Muscle layer of colon (tissue), 2 donors: ENCODE data around the gene TMPRSS7.

Experiments
- H3K27ac ChIP-seq: one replicate; pipeline ENCODE4 v1.7.0; 2013; ENCODE audit warnings: low read depth, mild to moderate bottlenecking, low read length, moderate library complexity
- H3K27me3 ChIP-seq, 2 donors: one replicate each; pipeline ENCODE4 v1.7.0; 2013; ENCODE audit warnings: low read length in 2 of 2, mild to moderate bottlenecking in 2 of 2; ENCODE audit not compliant: insufficient read depth in 2 of 2, control insufficient read depth in 1 of 2
- H3K36me3 ChIP-seq: one replicate; pipeline ENCODE4 v1.7.0; 2013; ENCODE audit warnings: mild to moderate bottlenecking, low read length; ENCODE audit not compliant: insufficient read depth
- H3K4me1 ChIP-seq: one replicate; pipeline ENCODE4 v1.7.0; 2013; ENCODE audit warnings: mild to moderate bottlenecking, low read length; ENCODE audit not compliant: insufficient read depth
- H3K4me3 ChIP-seq, 2 donors: one replicate each; pipeline ENCODE4 v1.7.0; 2013; ENCODE audit warnings: low read length in 2 of 2, low read depth in 1 of 2, mild to moderate bottlenecking in 1 of 2, moderate library complexity in 1 of 2
- H3K9ac ChIP-seq: one replicate; pipeline ENCODE4 v1.7.0; 2013; ENCODE audit warnings: low read length
- H3K9me3 ChIP-seq: one replicate; pipeline ENCODE4 v1.7.0; 2013; ENCODE audit warnings: mild to moderate bottlenecking, low read length
- donor health status: abdominal sarcoma.
- donor health status: Adenocarcinoma of cecum.

TMPRSS7 gene

DNA sequence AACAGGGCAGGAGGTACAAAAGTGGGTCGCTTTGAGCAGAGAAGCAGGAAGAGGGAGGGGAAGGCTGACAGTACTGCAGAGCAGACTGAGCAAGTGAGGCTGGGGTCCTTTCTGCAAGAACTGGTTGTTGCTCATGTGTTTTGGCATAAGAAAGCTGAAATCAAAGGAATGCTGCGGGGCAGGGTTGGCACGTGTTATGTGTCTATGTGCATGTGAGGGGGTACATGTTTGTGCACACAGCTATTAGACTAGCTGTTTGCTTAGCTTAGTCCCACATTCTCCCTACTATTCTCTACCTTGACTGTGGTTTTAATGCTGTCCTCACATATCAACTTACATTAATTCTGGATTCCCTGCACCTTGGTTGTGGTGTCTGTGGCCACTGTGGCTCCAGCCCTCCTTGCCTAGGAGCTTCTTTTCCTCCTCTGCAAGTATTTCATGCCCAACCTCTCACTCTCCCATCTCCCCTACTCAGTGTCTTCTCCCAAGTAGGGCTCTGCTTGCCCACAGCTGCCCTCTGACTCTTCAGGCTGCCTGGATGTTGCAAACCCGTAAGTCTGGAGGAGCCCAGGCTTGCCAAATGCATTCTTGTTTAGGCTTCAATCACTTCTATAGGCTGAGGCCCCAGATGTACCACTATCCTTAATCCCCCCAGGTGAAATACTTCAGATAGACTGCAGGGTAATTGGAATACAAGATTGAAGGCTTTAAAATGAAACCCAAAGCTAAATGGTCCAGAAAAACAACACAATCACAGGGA is 31.0 kb upstream of the TMPRSS7 start:
- no peak overlapping the region for H3K27ac ChIP-seq
- H3K9me3 ChIP-seq: no peaks in the 10 kb centered on the region
- H3K27me3 ChIP-seq: peaks cover 0 to 7% of the 10 kb centered on the region in 2 donors
- H3K9ac ChIP-seq: no peak overlapping the region
- no peaks in the 10 kb centered on the region for H3K36me3 ChIP-seq
- no peak overlapping the region for H3K4me3 ChIP-seq
- no peaks in the 10 kb centered on the region for H3K4me1 ChIP-seq

DNA sequence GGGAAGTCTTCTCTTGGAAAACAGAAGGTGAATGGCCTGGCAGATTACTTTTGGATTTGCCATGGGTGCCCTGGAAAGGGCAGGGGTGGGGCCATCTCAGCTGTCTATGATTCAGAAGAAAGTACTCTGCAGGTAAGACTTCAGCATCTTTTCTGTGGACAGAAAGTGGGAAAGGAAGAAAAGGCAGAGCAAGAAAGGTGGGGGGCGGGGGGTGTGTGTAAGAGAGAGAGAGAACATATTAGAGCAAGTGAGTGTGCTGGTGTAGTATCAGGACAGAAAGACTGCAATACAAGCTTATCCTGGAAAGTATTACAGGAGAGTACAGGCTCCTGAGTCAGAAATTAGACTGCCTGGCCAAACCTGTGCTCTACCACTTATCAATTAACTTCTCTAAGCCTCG is 30.3 kb upstream of the TMPRSS7 start:
- H3K36me3 ChIP-seq: no peaks in the 10 kb centered on the region
- H3K27ac ChIP-seq: no peak overlapping the region
- no peak overlapping the region for H3K4me3 ChIP-seq
- H3K9ac ChIP-seq: no peak overlapping the region
- H3K9me3 ChIP-seq: no peaks in the 10 kb centered on the region
- no peaks in the 10 kb centered on the region for H3K4me1 ChIP-seq
- H3K27me3 ChIP-seq: peaks cover 0 to 5% of the 10 kb centered on the region in 2 donors

DNA sequence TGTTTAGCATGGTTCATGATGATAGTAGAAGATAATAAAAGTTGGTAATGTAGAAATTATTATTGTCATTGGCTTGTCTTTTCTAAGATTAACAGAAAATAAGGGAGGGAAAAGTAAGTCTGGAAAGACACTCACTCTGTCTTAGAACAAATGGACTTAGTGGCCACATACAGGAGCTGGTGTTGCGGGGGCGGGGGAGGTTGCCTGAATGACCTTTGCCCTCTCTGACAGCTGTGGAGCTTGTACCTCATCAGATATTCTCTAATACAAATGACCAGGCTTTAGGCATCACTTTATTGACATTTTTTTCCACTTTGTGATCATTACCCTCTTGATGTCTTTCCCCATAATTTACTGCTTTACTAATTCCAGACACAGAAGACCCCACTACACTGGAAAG is 29.9 kb upstream of the TMPRSS7 start:
- Histone ChIP-seq H3K9ac (no peak overlapping the region), H3K27ac (no peak overlapping the region), H3K4me3 (no peak overlapping the region), H3K9me3 (no peaks in the 10 kb centered on the region), H3K36me3 (no peaks in the 10 kb centered on the region), H3K27me3 (peaks cover 0 to under 1% of the 10 kb centered on the region in 2 donors), H3K4me1 (no peaks in the 10 kb centered on the region)

DNA sequence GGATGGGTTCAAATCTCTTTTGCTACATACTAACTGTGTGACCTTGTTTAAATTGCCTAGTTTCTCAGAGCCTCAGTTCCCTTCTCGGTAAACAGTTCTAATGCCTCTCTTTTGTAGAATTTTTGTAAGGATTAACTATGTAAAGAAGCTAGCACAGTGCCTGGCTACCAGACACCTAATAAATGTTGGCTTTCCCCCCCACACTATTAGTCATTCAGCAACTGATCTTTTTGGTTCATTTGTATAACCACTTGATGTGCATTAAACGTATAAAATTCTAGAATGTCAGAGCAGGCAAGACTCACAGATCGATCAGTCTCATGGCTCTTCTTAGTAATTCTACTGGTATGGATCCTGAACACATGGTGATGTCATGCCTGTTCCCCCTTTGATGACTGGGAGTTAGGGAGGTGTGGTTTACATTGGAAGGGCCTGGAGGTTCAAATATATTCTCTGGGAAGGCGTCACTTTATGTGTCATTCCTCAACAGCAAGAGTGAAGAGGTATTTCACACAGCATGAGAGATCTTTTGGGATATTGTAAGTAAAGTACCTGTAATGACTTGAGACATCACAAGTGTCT is 29.4 kb upstream of the TMPRSS7 start:
- H3K4me1 ChIP-seq: no peaks in the 10 kb centered on the region
- H3K4me3 ChIP-seq: no peak overlapping the region
- no peak overlapping the region for H3K27ac ChIP-seq
- no peaks in the 10 kb centered on the region for H3K36me3 ChIP-seq
- H3K27me3 ChIP-seq: no peaks in the 10 kb centered on the region
- H3K9me3 ChIP-seq: no peaks in the 10 kb centered on the region
- H3K9ac ChIP-seq: no peak overlapping the region

DNA sequence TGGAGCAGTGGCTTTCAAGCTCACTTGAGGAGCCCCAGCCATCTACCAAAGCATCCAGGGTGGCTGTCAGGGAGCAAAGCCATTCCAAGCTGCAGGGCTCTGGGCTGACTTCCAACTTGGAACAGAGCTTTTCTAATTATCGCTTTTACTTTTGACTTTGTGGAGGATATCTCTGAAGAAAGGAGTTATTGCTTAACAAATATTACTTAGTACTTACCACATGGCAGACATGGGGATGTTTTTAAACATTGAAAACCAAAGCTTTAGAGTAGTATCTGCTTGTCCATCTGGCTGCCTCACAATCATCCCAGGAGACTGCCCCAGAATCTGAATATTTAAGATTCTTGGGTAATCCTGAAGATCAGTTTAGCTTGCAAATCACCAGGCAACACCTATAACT is 26.9 kb upstream of the TMPRSS7 start:
- H3K9ac ChIP-seq: no peak overlapping the region

DNA sequence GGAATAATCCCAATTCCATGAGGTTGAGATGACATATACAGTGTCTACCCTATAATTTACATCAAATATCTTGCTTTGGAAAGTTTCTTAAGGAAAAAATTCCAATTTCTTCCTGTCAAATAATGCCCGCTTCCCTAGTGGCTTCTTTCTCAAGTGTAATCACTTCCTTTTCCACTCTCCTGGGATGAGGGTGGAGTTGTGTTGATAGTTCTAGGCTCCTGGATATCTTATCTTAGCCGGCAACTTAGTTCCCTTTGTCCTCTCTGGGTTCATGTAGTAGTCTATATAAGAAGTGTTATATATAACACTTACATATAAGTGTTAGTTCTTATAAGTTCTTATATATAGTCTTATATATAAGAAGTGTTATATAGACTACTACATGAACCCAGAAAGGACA is 24.9 kb upstream of the TMPRSS7 start:
- H3K27ac ChIP-seq: no peak overlapping the region
- H3K9ac ChIP-seq: no peak overlapping the region
- no peaks in the 10 kb centered on the region for H3K9me3 ChIP-seq
- H3K36me3 ChIP-seq: no peaks in the 10 kb centered on the region
- no peaks in the 10 kb centered on the region for H3K27me3 ChIP-seq
- H3K4me3 ChIP-seq: no peak overlapping the region
- peaks cover 3% of the 10 kb centered on the region for H3K4me1 ChIP-seq

More for the DNA sequence above, 26.9 kb upstream of the TMPRSS7 start:
- no peaks in the 10 kb centered on the region for H3K27me3 ChIP-seq
- H3K4me3 ChIP-seq: no peak overlapping the region
- no peaks in the 10 kb centered on the region for H3K36me3 ChIP-seq
- H3K27ac ChIP-seq: no peak overlapping the region
- no peaks in the 10 kb centered on the region for H3K4me1 ChIP-seq
- H3K9me3 ChIP-seq: no peaks in the 10 kb centered on the region

DNA sequence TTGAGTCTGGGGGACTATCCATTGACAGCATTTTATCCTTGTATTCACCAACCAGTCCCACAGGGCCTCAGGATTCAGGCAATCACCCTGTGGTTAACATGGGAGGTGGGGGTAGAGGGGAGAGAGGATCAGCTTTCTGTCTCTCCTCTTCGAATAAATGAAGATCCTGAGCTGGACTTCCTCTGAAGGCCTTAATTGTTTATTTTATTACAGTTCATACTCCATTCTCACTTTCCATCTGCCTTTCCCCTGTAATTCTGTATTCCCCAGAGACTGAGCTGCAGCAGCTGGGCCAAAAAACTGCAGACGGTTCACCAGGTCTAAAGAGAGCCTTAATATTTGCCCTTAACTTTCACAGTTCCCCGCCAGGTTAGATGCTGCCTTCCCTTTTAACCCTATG is 23.9 kb upstream of the TMPRSS7 start:
- no peaks in the 10 kb centered on the region for H3K36me3 ChIP-seq
- peaks cover 3% of the 10 kb centered on the region for H3K4me1 ChIP-seq

DNA sequence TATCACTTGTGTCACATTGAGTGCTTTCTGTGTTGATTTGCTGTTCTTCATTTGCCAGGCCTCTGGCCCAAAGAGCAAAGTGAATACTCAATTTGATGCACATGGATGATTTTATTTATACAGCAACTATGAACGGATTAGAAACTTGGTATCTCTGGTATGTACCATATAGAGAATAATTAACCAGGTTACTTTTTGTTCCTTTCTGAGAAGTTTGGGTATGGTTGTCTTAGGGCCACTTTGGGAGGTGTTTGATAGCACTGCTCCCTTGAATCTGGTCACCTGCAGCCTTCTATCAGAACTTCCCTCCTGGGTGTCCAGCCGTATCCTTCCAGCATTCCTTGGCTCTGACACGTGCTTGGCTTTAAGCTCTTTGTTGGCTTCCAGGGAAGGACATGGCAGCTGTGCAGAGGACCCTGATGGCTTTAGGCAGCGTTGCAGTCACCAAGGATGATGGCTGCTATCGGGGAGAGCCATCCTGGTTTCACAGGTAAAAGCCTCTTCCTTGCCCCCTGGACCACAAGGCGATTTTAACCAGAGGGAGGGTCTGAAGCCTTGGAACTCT is 23.1 kb upstream of the TMPRSS7 start:
- Histone ChIP-seq H3K27me3 (no peaks in the 10 kb centered on the region), H3K4me1 (peaks cover 3% of the 10 kb centered on the region), H3K9ac (no peak overlapping the region), H3K36me3 (no peaks in the 10 kb centered on the region), H3K27ac (no peak overlapping the region), H3K4me3 (no peak overlapping the region), H3K9me3 (no peaks in the 10 kb centered on the region)

More for the DNA sequence above, 23.9 kb upstream of the TMPRSS7 start:
- no peaks in the 10 kb centered on the region for H3K9me3 ChIP-seq
- H3K27ac ChIP-seq: no peak overlapping the region
- H3K27me3 ChIP-seq: no peaks in the 10 kb centered on the region
- no peak overlapping the region for H3K9ac ChIP-seq
- no peak overlapping the region for H3K4me3 ChIP-seq

DNA sequence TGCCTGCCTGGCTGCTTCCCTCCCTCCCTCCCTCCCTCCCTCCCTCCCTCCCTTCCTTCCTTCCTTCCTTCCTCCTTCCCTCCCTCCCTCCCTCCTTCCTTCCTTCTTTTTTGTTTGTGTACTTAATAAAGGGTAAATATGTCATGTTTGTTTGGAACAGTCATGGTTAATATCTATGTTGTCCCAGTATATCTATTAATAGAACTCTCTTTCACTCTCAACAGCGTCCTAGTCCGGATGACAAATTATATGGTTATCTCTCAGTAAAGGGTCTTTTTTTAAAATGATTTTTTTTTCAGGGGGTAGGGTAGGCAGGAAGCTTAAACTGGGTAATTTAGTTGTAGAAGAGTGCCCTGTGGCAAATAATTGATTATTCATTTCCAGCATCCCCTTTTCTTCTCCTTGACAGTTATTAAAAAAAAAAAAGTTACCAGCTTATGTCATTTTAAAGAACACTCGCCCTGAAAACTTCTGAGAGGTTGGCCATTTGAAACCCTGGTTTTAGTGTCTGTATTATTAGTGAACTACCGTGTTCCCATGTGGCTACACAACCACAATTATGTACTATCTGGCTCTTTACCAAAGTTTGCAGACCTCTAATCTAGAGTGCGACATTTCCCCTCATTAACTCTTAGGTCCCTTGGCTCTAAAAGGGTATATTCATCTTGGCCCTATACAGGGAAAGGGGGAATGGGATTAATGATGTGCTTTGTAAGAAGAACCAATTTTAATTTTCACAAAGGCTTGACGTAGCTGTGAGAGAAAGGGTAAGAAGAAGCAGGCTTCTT is 22.1 kb upstream of the TMPRSS7 start:
- no peaks in the 10 kb centered on the region for H3K27me3 ChIP-seq
- no peaks in the 10 kb centered on the region for H3K36me3 ChIP-seq
- H3K9ac ChIP-seq: no peak overlapping the region
- H3K27ac ChIP-seq: no peak overlapping the region
- no peaks in the 10 kb centered on the region for H3K9me3 ChIP-seq
- peaks cover 3% of the 10 kb centered on the region for H3K4me1 ChIP-seq
- H3K4me3 ChIP-seq: no peak overlapping the region

DNA sequence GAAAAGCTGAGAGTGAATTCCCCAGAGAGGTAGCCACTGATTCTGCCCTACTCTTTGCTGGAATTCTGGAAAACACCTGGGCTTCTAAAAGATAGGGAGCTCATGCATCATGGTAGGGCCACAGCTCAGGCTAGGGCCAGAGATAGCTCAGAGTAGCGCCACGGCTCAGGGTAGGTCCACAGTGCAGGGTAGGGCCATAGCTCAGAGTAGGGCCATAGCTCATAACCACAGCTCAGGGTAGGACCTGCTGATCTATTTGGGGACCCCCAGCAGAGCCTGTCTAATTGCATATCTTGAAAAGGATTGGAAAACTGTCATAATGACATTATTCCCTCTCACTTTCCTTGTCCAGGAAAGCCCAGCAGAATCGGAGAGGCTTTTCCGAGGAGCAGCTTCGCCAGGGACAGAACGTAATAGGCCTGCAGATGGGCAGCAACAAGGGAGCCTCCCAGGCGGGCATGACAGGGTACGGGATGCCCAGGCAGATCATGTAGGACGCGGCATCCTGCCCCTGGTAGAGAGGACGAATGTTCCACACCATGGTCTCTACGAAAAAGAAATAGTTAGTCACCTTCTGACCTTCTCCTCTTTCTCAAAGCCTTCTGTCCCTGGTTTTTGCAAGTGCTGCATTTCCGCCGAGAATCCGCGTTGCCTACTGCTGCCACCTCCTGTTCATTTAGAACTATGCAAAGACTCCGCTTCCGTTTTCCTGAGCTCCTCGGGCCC is 21.3 kb upstream of the TMPRSS7 start:
- Histone ChIP-seq H3K4me1 (peaks cover 3% of the 10 kb centered on the region), H3K9ac (no peak overlapping the region), H3K27ac (no peak overlapping the region), H3K4me3 (no peak overlapping the region), H3K36me3 (no peaks in the 10 kb centered on the region), H3K9me3 (no peaks in the 10 kb centered on the region), H3K27me3 (no peaks in the 10 kb centered on the region)

DNA sequence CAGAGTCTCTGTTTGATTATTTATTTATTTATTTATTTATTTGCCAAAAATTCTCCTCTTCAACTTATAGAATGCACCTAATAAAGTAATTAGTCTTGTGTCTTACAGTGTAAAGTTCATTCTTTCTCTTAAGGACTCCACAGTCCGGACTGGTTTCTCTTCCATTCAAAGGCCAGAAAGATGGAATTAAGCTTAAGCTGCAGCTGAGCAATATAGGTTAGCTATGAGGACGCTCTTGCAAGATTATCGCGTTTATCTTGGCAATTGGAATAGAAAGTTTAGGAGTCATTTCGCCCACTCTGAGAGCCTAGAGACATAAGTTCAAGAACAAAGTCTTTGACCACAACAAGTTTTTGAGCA is 20.8 kb upstream of the TMPRSS7 start:
- Histone ChIP-seq H3K9me3 (no peaks in the 10 kb centered on the region), H3K27me3 (no peaks in the 10 kb centered on the region), H3K4me3 (no peak overlapping the region), H3K4me1 (peaks cover 3% of the 10 kb centered on the region), H3K36me3 (no peaks in the 10 kb centered on the region), H3K27ac (no peak overlapping the region), H3K9ac (no peak overlapping the region)
